HFF-Myc (cell line): ENCODE data around the gene SMYD1.
"Not testable (repeated sequence)": the region's sequence is repeated elsewhere in the genome, so short reads cannot be mapped to it uniquely, and the experiment has no call there.

Experiments used
- DNase-seq: peaks from one replicate; pipeline ENCODE4 v3.0.0-alpha.2; 2011; ENCODE audit warnings: low read depth; ENCODE audit errors: extremely low read depth
- H3K4me3 ChIP-seq: replicated peaks from 2 replicates; pipeline ENCODE4 v1.5.1; 2011; ENCODE audit warnings: low read depth, mild to moderate bottlenecking, control low read depth, low read length
- CTCF ChIP-seq: IDR thresholded peaks from 2 replicates; pipeline ENCODE4 v1.5.1; 2012; ENCODE audit warnings: mild to moderate bottlenecking, low read depth, low read length, control low read depth; ENCODE audit errors: missing control alignments

SMYD1 gene

DNA sequence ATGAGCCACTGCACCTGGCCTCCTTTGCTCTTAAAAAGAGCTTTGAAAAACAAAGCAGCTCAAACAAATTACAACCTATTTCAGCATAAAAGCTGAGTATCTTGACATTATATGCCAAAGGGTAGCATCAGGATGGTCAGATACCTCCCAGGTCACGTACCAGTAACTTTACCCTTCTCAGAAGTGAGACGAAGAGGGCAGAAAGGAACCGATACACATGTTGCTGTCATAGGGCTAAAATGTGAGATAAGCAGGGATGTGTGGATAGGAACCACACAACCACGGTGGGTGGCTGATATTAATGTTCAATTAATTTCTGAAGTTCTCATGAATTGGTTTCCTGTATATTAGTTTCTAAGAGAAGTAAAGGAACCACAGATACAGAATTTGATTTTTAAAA is 38.7 kb upstream of the SMYD1 start:
- TF ChIP-seq CTCF, result no peak

GRCh38 chr2:88032070-88032702 is 35.4 kb upstream of the SMYD1 start:
- no peak for TF ChIP-seq CTCF

More for the DNA sequence above, 38.7 kb upstream of the SMYD1 start:
- H3K4me3 ChIP-seq, result no peak overlapping the region
- no peak for DNase-seq

GRCh38 chr2:88036182-88036581 is 31.4 kb upstream of the SMYD1 start:
- no peak overlapping the region for H3K4me3 ChIP-seq
- no peak for DNase-seq
- TF ChIP-seq CTCF, result no peak

More at GRCh38 chr2:88032070-88032702, 35.4 kb upstream of the SMYD1 start:
- DNase-seq, result no peak
- H3K4me3 ChIP-seq, result no peak overlapping the region

DNA sequence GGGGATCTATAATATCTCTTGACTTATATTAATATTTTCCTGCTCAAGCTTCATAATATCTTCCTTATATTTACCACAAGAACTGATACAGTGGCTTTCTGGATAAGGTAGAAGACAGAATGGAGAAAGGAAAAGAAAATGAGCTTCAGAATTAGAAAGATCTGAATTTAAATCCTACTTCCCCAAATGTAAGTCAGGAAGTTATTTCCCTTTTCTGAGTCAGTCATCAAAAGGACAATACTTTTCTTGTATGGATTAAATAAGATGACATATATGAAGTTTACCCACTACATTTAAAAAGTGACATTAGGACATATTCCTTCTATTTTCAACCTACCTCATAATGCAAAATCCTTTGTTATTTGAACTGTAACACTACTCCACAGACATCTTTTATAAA is 31.0 kb upstream of the SMYD1 start:
- TF ChIP-seq CTCF, result no peak
- H3K4me3 ChIP-seq, result no peak overlapping the region
- no peak for DNase-seq

DNA sequence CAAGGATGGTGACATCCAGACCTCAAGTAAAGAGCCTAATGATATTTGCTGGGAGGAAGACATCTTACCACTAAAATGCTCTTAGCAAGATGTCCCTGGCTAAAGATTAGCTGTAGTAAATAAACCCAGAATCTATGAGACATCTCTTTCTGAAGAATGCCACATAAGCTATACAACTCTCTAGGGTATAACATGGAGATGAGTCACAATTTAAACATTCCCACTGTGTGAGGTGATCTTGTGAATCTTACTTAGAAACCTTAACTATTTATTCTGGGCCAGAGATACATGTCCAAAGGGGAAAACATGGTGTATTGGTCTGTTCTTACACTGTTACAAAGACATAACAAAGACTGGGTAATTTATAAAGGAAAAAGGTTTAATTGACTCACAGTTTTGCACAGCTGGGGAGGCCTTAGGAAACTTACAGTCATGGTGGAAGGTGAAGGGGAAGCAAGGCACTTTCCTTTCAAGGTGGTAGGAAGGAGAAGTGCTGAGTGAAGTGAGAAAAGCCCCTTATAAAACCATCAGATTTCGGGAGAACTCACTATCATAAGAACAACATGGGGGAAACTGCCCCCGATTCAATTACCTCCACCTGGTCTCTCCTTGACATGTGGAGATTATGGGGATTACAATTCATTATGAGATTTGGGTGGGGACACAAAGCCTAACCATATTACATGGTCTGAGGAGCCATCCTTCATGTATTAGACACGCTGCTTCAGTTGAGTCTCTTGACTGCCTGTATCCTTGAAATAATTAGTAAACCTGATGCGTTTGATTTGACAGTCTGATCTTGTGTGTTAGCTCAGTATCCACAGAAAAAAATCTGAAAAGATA is 29.1 kb upstream of the SMYD1 start:
- no peak for TF ChIP-seq CTCF

GRCh38 chr2:88042476-88042875 is 25.1 kb upstream of the SMYD1 start:
- no peak for DNase-seq
- no peak for TF ChIP-seq CTCF
- no peak overlapping the region for H3K4me3 ChIP-seq

More for the DNA sequence above, 29.1 kb upstream of the SMYD1 start:
- no peak overlapping the region for H3K4me3 ChIP-seq
- DNase-seq, result peak; percentile 66

DNA sequence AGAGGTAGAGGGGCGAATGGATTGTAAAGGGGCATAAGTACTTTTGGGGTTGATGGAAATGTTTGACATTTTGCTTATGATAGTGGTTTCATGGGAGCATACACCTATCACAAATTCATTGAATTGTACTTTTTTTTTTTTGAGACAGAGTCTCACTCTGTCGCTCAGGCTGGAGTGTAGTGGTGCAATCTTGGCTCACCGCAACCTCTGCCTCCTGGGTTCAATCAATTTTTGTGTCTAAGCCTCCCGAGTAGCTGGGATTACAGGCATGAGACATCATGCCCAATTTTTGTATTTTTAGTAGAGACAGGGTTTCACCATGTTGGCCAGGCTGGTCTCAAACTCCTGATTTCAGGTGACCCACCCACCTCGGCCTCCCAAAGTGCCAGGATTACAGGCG is 22.1 kb upstream of the SMYD1 start:
- not testable (repeated sequence) for H3K4me3 ChIP-seq, DNase-seq
